K562 (cell line): ENCODE measurements around the gene PTPN18. TPM values are rescaled to one million over a fixed set of nuclear protein-coding genes. Genes with fewer than 3 reads are reported as not detected.

ENCODE experiments used
- E4F1 ChIP-seq: fragments of 250-450 bp; sonication (Bioruptor Pico); IDR thresholded peaks from 2 replicates; pipeline ENCODE4 v1.5.0; 2021; ENCODE audit warnings: mild to moderate bottlenecking, borderline replicate concordance
- FOXA3 ChIP-seq, 2 experiments: fragments of 450-650 bp in 1 of 2; sonication (generic) in 1 of 2; formaldehyde crosslinking; IDR thresholded peaks in 1 of 2; conservative IDR thresholded peaks in 1 of 2; 2 replicates each; pipeline versions ENCODE4 v1.4.0 to v1.8.0; 2020 to 2022; ENCODE audit warnings: mild to moderate bottlenecking in 2 of 2, missing genetic modification reagents in 1 of 2
- FOXK1 ChIP-seq: sonication (generic); formaldehyde crosslinking; IDR thresholded peaks from 2 replicates; pipeline ENCODE4 v1.8.0; 2022; ENCODE audit warnings: missing genetic modification reagents, mild to moderate bottlenecking, borderline replicate concordance
- HDAC8 ChIP-seq: fragments of 450-650 bp; IDR thresholded peaks from 2 replicates; pipeline ENCODE4 v1.6.1; 2016; ENCODE audit warnings: mild to moderate bottlenecking, missing genetic modification characterization, moderate library complexity, missing compliant biosample characterization
- KAT7 ChIP-seq: sonication (generic); formaldehyde crosslinking; IDR thresholded peaks from 2 replicates; pipeline ENCODE4 v1.8.0; 2022; ENCODE audit warnings: missing genetic modification reagents, mild to moderate bottlenecking, borderline replicate concordance
- MAFG ChIP-seq: fragments of 450-650 bp; conservative IDR thresholded peaks from 2 replicates; pipeline ENCODE4 v1.6.1; 2016; ENCODE audit warnings: missing genetic modification characterization, missing compliant biosample characterization
- MAX ChIP-seq: sonication (generic); formaldehyde crosslinking; IDR thresholded peaks from 2 replicates; pipeline ENCODE4 v1.9.0; 2022; ENCODE audit warnings: mild to moderate bottlenecking, missing genetic modification reagents
- MLX ChIP-seq, 2 experiments: fragments of 450-650 bp in 1 of 2; sonication (generic) in 1 of 2; formaldehyde crosslinking; conservative IDR thresholded peaks; 2 replicates each; pipeline versions ENCODE4 v1.4.0 to v1.8.1; 2020 to 2022; ENCODE audit warnings: mild to moderate bottlenecking in 1 of 2, missing genetic modification reagents in 1 of 2
- MNT ChIP-seq, 2 experiments: fragments of 450-650 bp; conservative IDR thresholded peaks; 2 replicates each; pipeline ENCODE4 v1.6.1; 2017; ENCODE audit warnings: mild to moderate bottlenecking in 2 of 2, moderate library complexity in 2 of 2
- NR2F6 ChIP-seq: fragments of 450-650 bp; formaldehyde crosslinking; IDR thresholded peaks from 2 replicates; pipeline ENCODE4 v1.4.0; 2020; ENCODE audit warnings: mild to moderate bottlenecking
- PHTF2 ChIP-seq: fragments of 250-450 bp; sonication (Bioruptor Pico); IDR thresholded peaks from 2 replicates; pipeline ENCODE4 v1.5.0; 2021; ENCODE audit warnings: mild to moderate bottlenecking
- POLR2H ChIP-seq: IDR thresholded peaks from 2 replicates; pipeline ENCODE4 v1.6.1; 2016; ENCODE audit warnings: missing genetic modification characterization, low read depth, mild to moderate bottlenecking, control low read depth, missing compliant biosample characterization, moderate library complexity
- SMAD2 ChIP-seq: fragments of 150-350 bp; IDR thresholded peaks from 2 replicates; pipeline ENCODE4 v1.6.1; 2014; ENCODE audit warnings: low read depth, mild to moderate bottlenecking, low read length
- TAF9B ChIP-seq: fragments of 450-650 bp; IDR thresholded peaks from 2 replicates; pipeline ENCODE4 v1.6.1; 2018; ENCODE audit warnings: mild to moderate bottlenecking; ENCODE audit not compliant: partially characterized antibody
- ZBTB33 ChIP-seq: sonication (generic); formaldehyde crosslinking; IDR thresholded peaks from 2 replicates; pipeline ENCODE4 v1.8.1; 2023; ENCODE audit warnings: mild to moderate bottlenecking, missing genetic modification reagents
- ZC3H11A ChIP-seq: IDR thresholded peaks from 2 replicates; pipeline ENCODE4 v1.6.1; 2012; ENCODE audit warnings: low read depth, low read length, improper control_type of control experiment
- ZNF263 ChIP-seq: sonication (generic); formaldehyde crosslinking; IDR thresholded peaks from 2 replicates; pipeline ENCODE4 v1.8.0; 2022; ENCODE audit warnings: mild to moderate bottlenecking, missing genetic modification reagents, borderline replicate concordance
- ZNF274 ChIP-seq: IDR thresholded peaks from 2 replicates; pipeline ENCODE4 v1.6.1; 2011; ENCODE audit warnings: low read depth, mild to moderate bottlenecking, low read length, moderate library complexity, borderline replicate concordance
- ZNF347 ChIP-seq: fragments of 450-650 bp; formaldehyde crosslinking; IDR thresholded peaks from 2 replicates; pipeline ENCODE4 v1.4.0; 2020; ENCODE audit warnings: low read depth, mild to moderate bottlenecking, moderate library complexity
- ZNF354B ChIP-seq: fragments of 250-450 bp; sonication (Bioruptor Pico); IDR thresholded peaks from 2 replicates; pipeline ENCODE4 v1.4.0; 2020
- ZNF551 ChIP-seq: fragments of 250-450 bp; sonication (Bioruptor Pico); IDR thresholded peaks from 2 replicates; pipeline ENCODE4 v1.5.0; 2021; ENCODE audit warnings: mild to moderate bottlenecking, moderate library complexity
- polyA plus RNA-seq, 8 experiments: library from polyadenylated mRNA; depleted of rRNA in 4 of 8; stranded (reverse) in 5 of 8; unstranded in 3 of 8; fragments of >200 nt; fragmentation: Nextera tagmentation in 2 of 8; fragmentation: Illumina TruSeq in 1 of 8; extraction: Ambion mirVana in 2 of 8; extraction: Trizol in 1 of 8; gene quantifications; 2 replicates each; pipeline versions ENCODE4 v1.2.1 to v1.2.3, GENCODE V29; 2011 to 2014; ENCODE audit warnings: inconsistent platforms in 1 of 8, missing spikeins in 1 of 8
- total RNA-seq, 7 experiments: library from RNA; depleted of rRNA in 6 of 7; stranded (reverse); fragments of >200 nt in 6 of 7; fragmentation: Illumina TruSeq in 2 of 7; extraction: Trizol in 2 of 7; gene quantifications; 2 replicates each; pipeline versions ENCODE4 v1.2.1 to v1.2.3, GENCODE V29; 2011 to 2021; ENCODE audit warnings: low replicate concordance in 1 of 7

PTPN18 gene
- total and polyA plus RNA-seq, 9 of the 15 experiments (the other 6 are each of a cell fraction or from before 2014, with no cell fraction given) = 11.6 to 90.7 (median 49.6) TPM

GRCh38 chr2:130378206-130378897, 22.5 kb downstream of the PTPN18 start (continued):
- TF ChIP-seq MLX (CRISPR knock-in tag; conservative IDR thresholded peaks at IDR 0.05) (no peak), ZNF347 (no peak), KAT7 (CRISPR knock-in tag) (no peak), MAFG (tag) (peak; percentile 92), ZBTB33 (CRISPR knock-in tag) (no peak), E4F1 (CRISPR knock-in tag) (no peak), HDAC8 (tag) (no peak), ZNF263 (no peak), POLR2H (no peak), MAX (CRISPR knock-in tag) (no peak), FOXK1 (CRISPR knock-in tag) (no peak), FOXA3 (CRISPR knock-in tag; conservative IDR thresholded peaks at IDR 0.05 in 1 of 2, IDR thresholded peaks at IDR 0.05 in 1 of 2) (0 out of 4 replicates have a peak, but pooled peaks of 1 of the 2 experiments have one; percentile 22), MNT (conservative IDR thresholded peaks at IDR 0.05) (0 out of 4 replicates have a peak, but pooled peaks of 1 of the 2 experiments have one; percentile 18), PHTF2 (CRISPR knock-in tag) (no peak), NR2F6 (CRISPR knock-in tag) (no peak), ZNF551 (no peak), ZC3H11A (no peak), TAF9B (no peak), ZNF274 (no peak), SMAD2 (no peak), ZNF354B (no peak)
